ENCODE measurements around the gene GTF3A.

DNA sequence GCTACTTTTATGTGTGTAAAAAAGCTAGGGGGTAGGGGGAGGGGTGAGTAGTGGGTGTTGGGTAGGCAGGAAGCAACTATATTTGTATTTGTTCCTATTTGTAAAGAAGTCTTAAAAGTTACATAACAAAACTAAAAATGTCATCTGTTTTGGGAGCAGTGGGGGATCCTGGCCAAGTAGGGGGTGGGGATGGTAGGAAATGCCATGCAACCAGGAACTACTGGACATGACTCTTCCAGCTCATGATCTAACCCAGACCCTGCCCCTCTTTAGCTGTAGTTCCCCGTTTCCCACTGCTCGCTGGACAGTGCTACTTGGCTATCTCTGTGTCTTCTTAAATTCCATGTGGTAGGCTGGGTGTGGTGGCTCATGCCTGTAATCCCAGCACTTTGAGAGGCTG is 3.2 kb downstream of the GTF3A start:
- no peak for TF ChIP-seq POLR2AphosphoS5 (IDR thresholded peaks at IDR 0.05; ENCODE audit: low read depth, low read length)
- no peak for TF ChIP-seq POLR2A (IDR thresholded peaks at IDR 0.05; ENCODE audit: low read depth, low read length)
- no peak for TF ChIP-seq TAF1 (IDR thresholded peaks at IDR 0.05; ENCODE audit: borderline replicate concordance, low read depth, low read length)
